B cell (primary cell): Measurements from ENCODE around the gene NTMT1. TPM values are rescaled to one million over a fixed set of nuclear protein-coding genes. Genes with fewer than 3 reads are reported as not detected.

Source experiments
- ATAC-seq: fragments of 200-7000 bp; cut with Tn5 transposase; one replicate; pipeline ENCODE4 v1.10.0; 2021; ENCODE audit warnings: low read depth, mild to moderate bottlenecking, moderate number of reproducible peaks, moderate library complexity
- CTCF ChIA-PET: fragments of 350-600 bp; sonication (Branson Sonifier 250); formaldehyde crosslinking; loops from one replicate; lab custom pipeline; 2021; ENCODE audit warnings: antibody characterized with exemption, inconsistent platforms; lab: Charles Lee
- POLR2A ChIA-PET: fragments of 350-600 bp; sonication (Branson Sonifier 250); formaldehyde crosslinking; loops from one replicate; lab custom pipeline; 2021; ENCODE audit warnings: antibody characterized with exemption; lab: Charles Lee
- DNase-seq: peaks from one replicate; pipeline ENCODE4 v3.0.0; 2013
- H2AFZ ChIP-seq: 2 replicates; pipeline ENCODE4 v1.6.1; 2012; ENCODE audit warnings: mild to moderate bottlenecking, low read depth, low read length; ENCODE audit not compliant: insufficient read depth, poor library complexity, severe bottlenecking
- H3K27ac ChIP-seq, 2 donors: 1 replicate in 1 of 2; 2 replicates in 1 of 2; pipeline ENCODE4 v1.5.1; 2012 to 2013; ENCODE audit warnings: low read length in 2 of 2, mild to moderate bottlenecking in 2 of 2, moderate library complexity in 1 of 2
- H3K27me3 ChIP-seq, 4 experiments: fragments of 200-600 bp in 1 of 4; sonication (generic) in 1 of 4; replicated peaks in 1 of 4; 1 replicate in 2 of 4; 2 replicates in 2 of 4; pipeline versions ENCODE4 v1.6.1 to v1.7.0; 2013 to 2016; ENCODE audit warnings: low read length in 3 of 4, mild to moderate bottlenecking in 2 of 4, mixed read lengths in 1 of 4, moderate library complexity in 1 of 4; ENCODE audit not compliant: insufficient read depth in 4 of 4, control insufficient read depth in 3 of 4; ENCODE audit errors: control extremely low read depth in 1 of 4
- H3K36me3 ChIP-seq, 2 experiments: replicated peaks in 1 of 2; 1 replicate in 1 of 2; 2 replicates in 1 of 2; pipeline versions ENCODE4 v1.6.1 to v1.7.1; 2013; ENCODE audit warnings: low read length in 1 of 2; ENCODE audit not compliant: insufficient read depth in 2 of 2, control insufficient read depth in 1 of 2; ENCODE audit errors: control extremely low read depth in 1 of 2, extremely low read depth in 1 of 2
- H3K4me1 ChIP-seq, 2 donors: fragments of 200-600 bp in 1 of 2; sonication (generic) in 1 of 2; 1 replicate in 1 of 2; 2 replicates in 1 of 2; pipeline versions ENCODE4 v1.5.1 to v1.6.1; 2013 to 2017; ENCODE audit warnings: low read length in 2 of 2; ENCODE audit not compliant: control insufficient read depth in 2 of 2, insufficient read depth in 2 of 2
- H3K4me2 ChIP-seq: replicated peaks from 2 replicates; pipeline ENCODE3; 2012; ENCODE audit warnings: mild to moderate bottlenecking, low read depth, low read length; ENCODE audit not compliant: poor library complexity, severe bottlenecking
- H3K4me3 ChIP-seq, 5 experiments: fragments of 200-600 bp in 1 of 5; sonication (generic) in 1 of 5; 1 replicate in 3 of 5; 2 replicates in 2 of 5; pipeline versions ENCODE4 v1.5.1 to v1.7.0; 2011 to 2016; ENCODE audit warnings: low read length in 4 of 5, mild to moderate bottlenecking in 4 of 5, low read depth in 2 of 5, control low read depth in 1 of 5, moderate library complexity in 1 of 5; ENCODE audit not compliant: insufficient read depth in 1 of 5; ENCODE audit errors: control extremely low read depth in 1 of 5, extremely low read depth in 1 of 5
- H3K79me2 ChIP-seq: fragments of 200-600 bp; sonication (generic); one replicate; pipeline ENCODE4 v1.6.0; 2016; ENCODE audit warnings: low read length; ENCODE audit not compliant: control insufficient read depth, insufficient read depth
- H3K9ac ChIP-seq: fragments of 200-600 bp; sonication (generic); 2 replicates; pipeline ENCODE4 v1.6.1; 2017; ENCODE audit warnings: mild to moderate bottlenecking, low read length, moderate library complexity
- H3K9me3 ChIP-seq, 3 donors: one replicate each; pipeline versions ENCODE4 v1.6.1 to v1.7.1; 2013; ENCODE audit warnings: low read length in 2 of 3; ENCODE audit not compliant: control insufficient read depth in 2 of 3, insufficient read depth in 1 of 3; ENCODE audit errors: control extremely low read depth in 1 of 3
- H4K20me1 ChIP-seq: 2 replicates; pipeline ENCODE4 v1.6.0; 2012; ENCODE audit warnings: mild to moderate bottlenecking, low read length; ENCODE audit not compliant: insufficient read depth, control insufficient read depth, poor library complexity, severe bottlenecking
- H3K27ac Mint-ChIP-seq: one replicate; pipeline ENCODE4 v1.8.0; 2021; ENCODE audit warnings: mixed read lengths
- H3K27me3 Mint-ChIP-seq: one replicate; pipeline ENCODE4 v1.8.0; 2021; ENCODE audit warnings: mixed read lengths
- H3K4me1 Mint-ChIP-seq: one replicate; pipeline ENCODE4 v1.8.0; 2021; ENCODE audit warnings: mixed read lengths
- H3K4me3 Mint-ChIP-seq: one replicate; pipeline ENCODE4 v1.8.0; 2021; ENCODE audit warnings: mixed read lengths
- H3K9me3 Mint-ChIP-seq: one replicate; pipeline ENCODE4 v1.8.0; 2022; ENCODE audit warnings: mixed read lengths; ENCODE audit not compliant: insufficient read depth
- EZH2 ChIP-seq: IDR thresholded peaks from 2 replicates; pipeline ENCODE4 v1.6.1; 2012; ENCODE audit warnings: borderline replicate concordance, low read depth, mild to moderate bottlenecking, moderate library complexity, low read length; ENCODE audit not compliant: insufficient read depth, poor library complexity, severe bottlenecking
- whole genome bisulfite sequencing: methylation state at CpG from one replicate; pipeline ENCODE4 v1.1.5; 2013; ENCODE audit warnings: missing lambda C conversion rate; ENCODE audit not compliant: insufficient coverage; 5-methylcytosine and 5-hydroxymethylcytosine counted together
- intact Hi-C: fragments of 100-400 bp; cut with micrococcal nuclease; formaldehyde crosslinking; loops from one replicate; pipeline ENCODE4 v1.10.0; 2022
- polyA plus RNA-seq: library from polyadenylated mRNA; depleted of rRNA; stranded (reverse); fragments of >200 nt; gene quantifications from 2 replicates; pipeline ENCODE4 v1.2.3, GENCODE V29; 2012
- total RNA-seq, 2 donors: library from RNA; stranded (reverse); fragments of 120-200 nt in 1 of 2; gene quantifications; 1 replicate in 1 of 2; 2 replicates in 1 of 2; pipeline versions ENCODE4 v1.2.3 to v1.2.4, GENCODE V29; 2013 to 2022
- TF ChIP-seq, protein P1 (sequence below): fragments of 200-600 bp; IDR thresholded peaks from one replicate; pipeline ENCODE4 v1.8.0; 2022; ENCODE audit warnings: antibody characterized with exemption, mild to moderate bottlenecking

The NTMT1 gene
- total and polyA plus RNA-seq, 2 donors (not counting 1 experiment from before 2014, with no cell fraction given): 21.8 to 35.3 TPM

DNA sequence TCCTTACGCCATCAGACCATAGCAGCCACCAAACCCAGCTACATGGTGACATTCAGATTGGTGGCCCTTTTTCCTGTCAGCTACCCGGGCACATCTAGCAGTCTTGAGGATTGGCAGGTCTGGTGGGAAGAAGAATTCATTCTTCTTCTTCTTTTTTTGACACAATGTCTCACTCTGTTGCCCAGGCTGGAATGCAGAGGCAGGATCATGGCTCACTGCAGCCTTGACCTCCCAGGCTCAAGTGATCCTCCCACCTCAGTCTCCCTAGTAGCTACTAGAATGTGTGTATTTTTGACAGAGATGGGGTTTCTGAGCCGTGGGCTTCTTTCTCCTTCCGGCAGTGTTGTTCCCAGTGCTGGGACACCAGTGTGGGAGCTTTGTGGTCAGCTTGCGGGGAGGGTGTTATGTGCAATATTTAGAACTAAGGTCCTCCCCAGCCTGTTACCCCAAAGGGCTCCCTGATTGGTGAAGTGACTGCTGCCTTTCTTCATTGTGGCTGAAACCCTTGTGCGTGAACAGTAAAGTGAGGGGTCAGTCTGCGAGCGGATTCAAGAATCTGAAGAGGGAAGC lies 3.4 kb downstream of the NTMT1 start:
- CTCF ChIA-PET: interaction anchor here (2.2 to 12.5 kb wide), 3 partner anchors 12 to 494 kb away, joined by 5 to 269 read pairs (median 66); partner anchors contain the start of gene ASB6

More for the DNA sequence above, 3.4 kb downstream of the NTMT1 start:
- DNase-seq (no peak), ATAC-seq (no peak)
- no peak overlapping the region for H3K9ac ChIP-seq
- 100% methylated on average over 3 of the region's 8 CpGs for WGBS
- peaks cover 76% of the 10 kb centered on the region for H4K20me1 ChIP-seq
- H3K79me2 ChIP-seq: peaks cover 79% of the 10 kb centered on the region
- H3K36me3 ChIP-seq: peaks cover 0 to 29% of the 10 kb centered on the region in 2 experiments
- peak overlapping the region in 1 of 2 donors; percentile 5 for H3K27ac ChIP-seq
- no peak for TF ChIP-seq EZH2
- TF ChIP-seq, protein P1, sequence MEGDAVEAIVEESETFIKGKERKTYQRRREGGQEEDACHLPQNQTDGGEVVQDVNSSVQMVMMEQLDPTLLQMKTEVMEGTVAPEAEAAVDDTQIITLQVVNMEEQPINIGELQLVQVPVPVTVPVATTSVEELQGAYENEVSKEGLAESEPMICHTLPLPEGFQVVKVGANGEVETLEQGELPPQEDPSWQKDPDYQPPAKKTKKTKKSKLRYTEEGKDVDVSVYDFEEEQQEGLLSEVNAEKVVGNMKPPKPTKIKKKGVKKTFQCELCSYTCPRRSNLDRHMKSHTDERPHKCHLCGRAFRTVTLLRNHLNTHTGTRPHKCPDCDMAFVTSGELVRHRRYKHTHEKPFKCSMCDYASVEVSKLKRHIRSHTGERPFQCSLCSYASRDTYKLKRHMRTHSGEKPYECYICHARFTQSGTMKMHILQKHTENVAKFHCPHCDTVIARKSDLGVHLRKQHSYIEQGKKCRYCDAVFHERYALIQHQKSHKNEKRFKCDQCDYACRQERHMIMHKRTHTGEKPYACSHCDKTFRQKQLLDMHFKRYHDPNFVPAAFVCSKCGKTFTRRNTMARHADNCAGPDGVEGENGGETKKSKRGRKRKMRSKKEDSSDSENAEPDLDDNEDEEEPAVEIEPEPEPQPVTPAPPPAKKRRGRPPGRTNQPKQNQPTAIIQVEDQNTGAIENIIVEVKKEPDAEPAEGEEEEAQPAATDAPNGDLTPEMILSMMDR: no peak
- H3K27me3 ChIP-seq: no peaks in the 10 kb centered on the region
- H3K4me3 ChIP-seq: no peak overlapping the region
- peaks cover 51% of the 10 kb centered on the region for H3K4me1 Mint-ChIP-seq
- H3K4me1 ChIP-seq: peaks cover 26 to 30% of the 10 kb centered on the region in 2 donors
- H3K9me3 ChIP-seq: no peaks in the 10 kb centered on the region
- intact Hi-C loops: loop anchor here (5.0 to 10.0 kb wide), 3 partner anchors 153 to 685 kb away; partner anchors contain the start of genes DOLK, NUP188 and TOR1B
- H3K4me3 Mint-ChIP-seq: no peak overlapping the region
- no peak overlapping the region for H3K27ac Mint-ChIP-seq
- no peaks in the 10 kb centered on the region for H3K27me3 Mint-ChIP-seq
- no peak overlapping the region for H3K4me2 ChIP-seq
- H3K9me3 Mint-ChIP-seq: no peaks in the 10 kb centered on the region
- POLR2A ChIA-PET: interaction anchor here (0.6 kb wide), 1 partner anchor 806 kb away, joined by 9 read pairs; no protein-coding TSS in a partner anchor
- H2AFZ ChIP-seq: no peak overlapping the region
